Smooth muscle cell (in vitro differentiated cells): ENCODE measurements around the gene EPHX1. TPM values are rescaled to one million over a fixed set of nuclear protein-coding genes. Genes with fewer than 3 reads are reported as not detected.

ENCODE experiments used
- DNase-seq: peaks from one replicate; lab custom pipeline; 2025; ENCODE audit not compliant: unreplicated experiment; lab: John Stamatoyannopoulos, UW
- H2AFZ ChIP-seq: fragments of 200-600 bp; sonication (generic); 2 replicates; pipeline ENCODE4 v1.6.0; 2016; ENCODE audit warnings: antibody characterized with exemption, low read depth, mild to moderate bottlenecking
- H3F3A ChIP-seq: fragments of 200-600 bp; sonication (generic); 2 replicates; pipeline ENCODE4 v1.6.0; 2017; ENCODE audit warnings: antibody characterized with exemption, low read depth
- H3K27ac ChIP-seq: fragments of 200-600 bp; sonication (generic); 2 replicates; pipeline ENCODE4 v1.5.1; 2016; ENCODE audit warnings: low read depth, mild to moderate bottlenecking
- H3K27me3 ChIP-seq: fragments of 200-600 bp; sonication (generic); 2 replicates; pipeline ENCODE4 v1.6.1; 2016; ENCODE audit warnings: low read depth, mild to moderate bottlenecking
- H3K36me3 ChIP-seq: fragments of 200-600 bp; sonication (generic); 2 replicates; pipeline ENCODE4 v1.5.1; 2016; ENCODE audit warnings: low read depth
- H3K4me1 ChIP-seq: fragments of 200-600 bp; sonication (generic); 2 replicates; pipeline ENCODE4 v1.5.1; 2016; ENCODE audit warnings: low read depth
- H3K4me2 ChIP-seq: fragments of 200-600 bp; sonication (generic); 2 replicates; pipeline ENCODE4 v1.6.0; 2016; ENCODE audit warnings: mild to moderate bottlenecking
- H3K4me3 ChIP-seq: fragments of 200-600 bp; sonication (generic); 2 replicates; pipeline ENCODE4 v1.5.1; 2016; ENCODE audit warnings: mild to moderate bottlenecking
- H3K79me2 ChIP-seq: fragments of 200-600 bp; sonication (generic); 2 replicates; pipeline ENCODE4 v1.6.0; 2016; ENCODE audit warnings: low read depth, mild to moderate bottlenecking
- H3K9ac ChIP-seq: fragments of 200-600 bp; sonication (generic); 2 replicates; pipeline ENCODE4 v1.6.0; 2016; ENCODE audit warnings: low read depth
- H3K9me3 ChIP-seq: fragments of 200-600 bp; sonication (generic); replicated peaks from 2 replicates; pipeline ENCODE4 v1.5.1; 2016; ENCODE audit warnings: low read depth
- H4K20me1 ChIP-seq: fragments of 200-600 bp; sonication (generic); 2 replicates; pipeline ENCODE4 v1.6.0; 2016; ENCODE audit warnings: low read depth
- CTCF ChIP-seq: fragments of 200-600 bp; sonication (generic); IDR thresholded peaks from 2 replicates; pipeline ENCODE4 v1.5.1; 2017; ENCODE audit warnings: borderline replicate concordance, mild to moderate bottlenecking, antibody characterized with exemption; ENCODE audit not compliant: insufficient read depth, poor library complexity, severe bottlenecking
- WGBS: methylation state at CpG from one replicate; pipeline ENCODE4 v1.1.7; 2016; ENCODE audit warnings: low lambda C conversion rate; 5-methylcytosine and 5-hydroxymethylcytosine counted together
- polyA plus RNA-seq: library from polyadenylated mRNA; unstranded; fragments of >200 nt; fragmentation: Nextera tagmentation; extraction: Ambion mirVana; gene quantifications from 2 replicates; pipeline ENCODE4 v1.2.1, GENCODE V29; 2016
- total RNA-seq: library from RNA; depleted of rRNA; stranded (reverse); fragments of >200 nt; gene quantifications from 2 replicates; pipeline ENCODE4 v1.2.3, GENCODE V29; 2014

Gene EPHX1
- total and polyA plus RNA-seq, 2 experiments from 2014 or later = 16.1 to 22.2 TPM

- 5% methylated on average over 5 of the region's 5 CpGs for WGBS
- peak overlapping the region; percentile 0 for H2AFZ ChIP-seq
These were observed 47.5 kb upstream of the EPHX1 start for GRCh38 chr1:225762444-225762843.

GRCh38 chr1:225763716-225764548, 46.0 kb upstream of the EPHX1 start:
- no peaks in the 10 kb centered on the region for H3K79me2 ChIP-seq
- no peak overlapping the region for H3K4me3 ChIP-seq
- H2AFZ ChIP-seq = peak overlapping the region; percentile 52
- no peaks in the 10 kb centered on the region for H3K9me3 ChIP-seq
- TF ChIP-seq CTCF = no peak
- H3K36me3 ChIP-seq = no peaks in the 10 kb centered on the region
- H3K4me1 ChIP-seq = peaks cover 31% of the 10 kb centered on the region
- no peak for DNase-seq
- WGBS = 29% methylated on average over 9 of the region's 9 CpGs
- peak overlapping the region; percentile 62 for H3K4me2 ChIP-seq
- H3F3A ChIP-seq = peaks cover 37% of the 10 kb centered on the region
- peak overlapping the region; percentile 99 for H3K27ac ChIP-seq
- no peaks in the 10 kb centered on the region for H3K27me3 ChIP-seq
- H3K9ac ChIP-seq = peak overlapping the region; percentile 93
- no peaks in the 10 kb centered on the region for H4K20me1 ChIP-seq

More at GRCh38 chr1:225762444-225762843, 47.5 kb upstream of the EPHX1 start:
- no peak overlapping the region for H3K4me3 ChIP-seq
- H3K9ac ChIP-seq = peak overlapping the region; percentile 93
- H3K4me2 ChIP-seq = peak overlapping the region; percentile 62
- no peaks in the 10 kb centered on the region for H3K27me3 ChIP-seq
- no peaks in the 10 kb centered on the region for H3K9me3 ChIP-seq
- H3K79me2 ChIP-seq = no peaks in the 10 kb centered on the region
- peaks cover 30% of the 10 kb centered on the region for H3K4me1 ChIP-seq
- peak overlapping the region; percentile 99 for H3K27ac ChIP-seq
- TF ChIP-seq CTCF = no peak
- DNase-seq = no peak
- no peaks in the 10 kb centered on the region for H4K20me1 ChIP-seq
- no peaks in the 10 kb centered on the region for H3K36me3 ChIP-seq
- H3F3A ChIP-seq = peaks cover 29% of the 10 kb centered on the region

GRCh38 chr1:225765982-225766674, 43.8 kb upstream of the EPHX1 start:
- Histone ChIP-seq H4K20me1 (no peaks in the 10 kb centered on the region), H3F3A (peaks cover 37% of the 10 kb centered on the region), H3K4me3 (no peak overlapping the region), H3K9me3 (no peaks in the 10 kb centered on the region), H3K4me2 (peak overlapping the region; percentile 53), H3K9ac (no peak overlapping the region), H3K27me3 (no peaks in the 10 kb centered on the region), H3K36me3 (no peaks in the 10 kb centered on the region), H2AFZ (no peak overlapping the region), H3K79me2 (no peaks in the 10 kb centered on the region), H3K4me1 (peaks cover 33% of the 10 kb centered on the region), H3K27ac (peak overlapping the region; percentile 86)
- 86% methylated on average over 6 of the region's 6 CpGs for WGBS
- TF ChIP-seq CTCF = no peak
- no peak for DNase-seq
